HG02642 (cell line): ENCODE results near the gene KCNH3.
"Not testable (repeated sequence)": the region's sequence is repeated elsewhere in the genome, so short reads cannot be mapped to it uniquely, and the experiment has no call there.

Experiments
- ATAC-seq: cut with Tn5 transposase; IDR thresholded peaks from one replicate; pipeline ENCODE4 v1.9.1; 2021; ENCODE audit warnings: mild to moderate bottlenecking; ENCODE audit not compliant: unreplicated experiment, poor library complexity

KCNH3 gene

GRCh38 chr12:49524660-49525324 lies 14.0 kb upstream of the KCNH3 start:
- ATAC-seq, result no peak

- ATAC-seq, result no peak
Measured at GRCh38 chr12:49525942-49526341, 12.9 kb upstream of the KCNH3 start.

GRCh38 chr12:49527361-49528130 lies 11.3 kb upstream of the KCNH3 start:
- no peak for ATAC-seq

- ATAC-seq, result no peak
Measured at GRCh38 chr12:49529414-49529813, 9.4 kb upstream of the KCNH3 start.

GRCh38 chr12:49531745-49532144 lies 7.1 kb upstream of the KCNH3 start:
- no peak for ATAC-seq

- ATAC-seq, result no peak
Measured at GRCh38 chr12:49533331-49533730, 5.5 kb upstream of the KCNH3 start.

- not testable (repeated sequence) for ATAC-seq
Measured at GRCh38 chr12:49534122-49534521, 4.7 kb upstream of the KCNH3 start.

GRCh38 chr12:49534731-49535278 lies 4.0 kb upstream of the KCNH3 start:
- no peak for ATAC-seq

GRCh38 chr12:49535921-49536525 lies 2.8 kb upstream of the KCNH3 start:
- ATAC-seq, result no peak

- ATAC-seq, result no peak
Measured at GRCh38 chr12:49536526-49537071, 2.2 kb upstream of the KCNH3 start.

GRCh38 chr12:49537231-49537751 lies 1.5 kb upstream of the KCNH3 start:
- no peak for ATAC-seq

- no peak for ATAC-seq
Measured at GRCh38 chr12:49537752-49538509, 899 bp upstream of the KCNH3 start.

GRCh38 chr12:49539406-49540228 lies 787 bp downstream of the KCNH3 start:
- no peak for ATAC-seq

- no peak for ATAC-seq
Measured at GRCh38 chr12:49540229-49541139, 1.7 kb downstream of the KCNH3 start.

GRCh38 chr12:49541140-49541861 lies 2.5 kb downstream of the KCNH3 start:
- ATAC-seq, result no peak

GRCh38 chr12:49541911-49542505 lies 3.2 kb downstream of the KCNH3 start:
- ATAC-seq, result no peak

- no peak for ATAC-seq
Measured at GRCh38 chr12:49542592-49543160, 3.8 kb downstream of the KCNH3 start.
